PC-3 (cell line): ENCODE results near the gene SEC31B.

Source experiments
- CTCF ChIP-seq: fragments of 300-600 bp; sonication (generic); conservative IDR thresholded peaks from 2 replicates; pipeline ENCODE4 v1.5.1; 2017; ENCODE audit warnings: antibody characterized with exemption, low read depth, mild to moderate bottlenecking, low read length
- EZH2 ChIP-seq: fragments of 300-600 bp; sonication (generic); IDR thresholded peaks from one replicate; pipeline ENCODE4 v1.6.1; 2017; ENCODE audit warnings: antibody characterized with exemption, mild to moderate bottlenecking, low read length; ENCODE audit not compliant: unreplicated experiment

DNA sequence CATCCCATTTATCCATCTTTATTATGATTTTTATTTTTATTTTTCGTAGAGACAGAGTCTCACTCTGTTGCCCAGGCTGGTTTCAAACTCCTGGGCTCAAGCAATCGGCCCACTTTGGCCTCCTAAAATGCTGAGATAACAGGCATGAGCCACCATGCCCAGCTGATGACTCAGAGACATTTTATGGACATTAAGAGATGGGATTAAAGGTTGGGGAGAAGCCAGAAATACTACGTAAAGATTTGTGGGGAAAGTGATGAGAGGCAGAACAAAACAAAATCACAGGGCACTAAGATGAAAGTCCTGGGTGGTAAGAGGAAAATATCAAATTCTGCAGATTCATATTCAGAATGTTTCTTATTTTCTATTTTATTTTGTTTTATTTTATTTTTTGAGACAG, 49.3 kb downstream of the SEC31B start:
- TF ChIP-seq EZH2: no peak
- TF ChIP-seq CTCF: no peak
